ENCODE measurements around the gene ATP11C.

GRCh38 chrX:139720136-139720535 is 212.7 kb downstream of the ATP11C start:
- TF ChIP-seq CTCF (IDR thresholded peaks at IDR 0.05) (no peak), POLR2AphosphoS5 (IDR thresholded peaks at IDR 0.05) (no peak), POLR2A (IDR thresholded peaks at IDR 0.05) (no peak), EP300 (IDR thresholded peaks at IDR 0.05) (no peak)

All from gastroesophageal sphincter (tissue), 3 donors.